Activated CD8-positive, alpha-beta T cell treated with anti-CD3 and anti-CD28 coated beads, Interleukin-2, amount 10 ng/mL, durations not matched to agents 7 days and 5 days (primary cell): ENCODE data around the gene INSM1. TPM values are rescaled to one million over a fixed set of nuclear protein-coding genes. Genes with fewer than 3 reads are reported as not detected.
"Not testable (repeated sequence)": the region's sequence is repeated elsewhere in the genome, so short reads cannot be mapped to it uniquely, and the experiment has no call there.

Experiments
- ATAC-seq: fragments of 150-1000 bp; cut with Tn5 transposase; one replicate; pipeline ENCODE4 v1.10.0; 2021; ENCODE audit warnings: moderate library complexity
- CTCF ChIA-PET: fragments of 350-600 bp; sonication (Branson Sonifier 250); formaldehyde crosslinking; loops from one replicate; lab custom pipeline; 2021; ENCODE audit warnings: antibody characterized with exemption; lab: Charles Lee
- POLR2A ChIA-PET: fragments of 350-600 bp; sonication (Branson Sonifier 250); formaldehyde crosslinking; loops from one replicate; lab custom pipeline; 2021; ENCODE audit warnings: antibody characterized with exemption; lab: Charles Lee
- DNase-seq: peaks from one replicate; pipeline ENCODE4 v3.0.0-alpha.2; 2020
- H3K27ac Mint-ChIP-seq: one replicate; pipeline ENCODE4 v1.8.0; 2021; ENCODE audit warnings: mild to moderate bottlenecking, mixed read lengths
- H3K27me3 Mint-ChIP-seq: one replicate; pipeline ENCODE4 v1.8.0; 2021; ENCODE audit warnings: low read depth, mixed read lengths
- H3K36me3 Mint-ChIP-seq: one replicate; pipeline ENCODE4 v1.8.0; 2021; ENCODE audit warnings: low read depth, mixed read lengths
- H3K4me1 Mint-ChIP-seq: one replicate; pipeline ENCODE4 v1.8.0; 2021; ENCODE audit warnings: low read depth, mixed read lengths
- H3K4me3 Mint-ChIP-seq: one replicate; pipeline ENCODE4 v1.8.0; 2021; ENCODE audit warnings: mild to moderate bottlenecking, mixed read lengths
- H3K9me3 Mint-ChIP-seq: one replicate; pipeline ENCODE4 v1.8.0; 2022; ENCODE audit warnings: mixed read lengths; ENCODE audit not compliant: insufficient read depth
- total RNA-seq, 2 experiments: library from RNA; stranded (reverse); gene quantifications; one replicate each; pipeline ENCODE4 v1.2.3, GENCODE V29; 2021

Gene INSM1
- total RNA-seq, 2 experiments from 2014 or later: not detected

DNA sequence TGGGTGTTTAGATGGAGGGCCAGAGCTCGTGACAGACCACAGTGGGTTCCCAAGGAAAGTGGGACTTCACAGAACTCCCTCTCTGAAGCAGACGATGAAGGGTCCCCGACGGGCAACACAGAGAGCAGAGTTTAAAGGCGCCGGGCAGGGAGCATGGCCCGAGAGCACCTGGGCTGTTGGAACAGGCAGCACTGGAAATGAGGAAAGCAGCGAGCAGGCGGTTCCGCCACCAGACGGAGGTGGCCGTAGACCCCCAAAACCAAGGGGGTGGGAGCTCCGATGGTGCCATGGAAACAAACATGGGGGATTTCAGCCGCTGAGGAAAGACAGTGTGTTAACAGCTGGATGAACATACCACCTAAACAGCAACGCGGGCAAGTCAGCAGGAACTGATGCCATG lies 27.5 kb upstream of the INSM1 start:
- Mint-ChIP-seq H3K27ac (no peak overlapping the region), H3K9me3 (no peaks in the 10 kb centered on the region), H3K4me3 (no peak overlapping the region), H3K36me3 (no peaks in the 10 kb centered on the region), H3K27me3 (peaks cover 5% of the 10 kb centered on the region), H3K4me1 (no peaks in the 10 kb centered on the region)
- ChIA-PET CTCF (no interaction called here), POLR2A (no interaction called here)
- ATAC-seq (no peak), DNase-seq (no peak)

GRCh38 chr20:20341371-20341770 lies 26.5 kb upstream of the INSM1 start:
- no peak for DNase-seq
- H3K4me1 Mint-ChIP-seq: no peaks in the 10 kb centered on the region
- no peak for ATAC-seq
- H3K27me3 Mint-ChIP-seq: no peaks in the 10 kb centered on the region
- H3K9me3 Mint-ChIP-seq: no peaks in the 10 kb centered on the region
- H3K4me3 Mint-ChIP-seq: no peak overlapping the region
- no peak overlapping the region for H3K27ac Mint-ChIP-seq
- CTCF ChIA-PET: no interaction called here
- no peaks in the 10 kb centered on the region for H3K36me3 Mint-ChIP-seq
- POLR2A ChIA-PET: no interaction called here

GRCh38 chr20:20342066-20342465 lies 25.8 kb upstream of the INSM1 start:
- CTCF ChIA-PET: no interaction called here

GRCh38 chr20:20343932-20344331 lies 24.0 kb upstream of the INSM1 start:
- CTCF ChIA-PET: no interaction called here
- POLR2A ChIA-PET: no interaction called here
- Mint-ChIP-seq H3K27ac (no peak overlapping the region), H3K27me3 (peaks cover 4% of the 10 kb centered on the region), H3K4me1 (no peaks in the 10 kb centered on the region), H3K4me3 (no peak overlapping the region), H3K36me3 (no peaks in the 10 kb centered on the region), H3K9me3 (peaks cover 4% of the 10 kb centered on the region)
- ATAC-seq: no peak
- no peak for DNase-seq

More at GRCh38 chr20:20342066-20342465, 25.8 kb upstream of the INSM1 start:
- Mint-ChIP-seq H3K4me1 (no peaks in the 10 kb centered on the region), H3K27ac (no peak overlapping the region), H3K9me3 (peaks cover 4% of the 10 kb centered on the region), H3K36me3 (no peaks in the 10 kb centered on the region), H3K27me3 (no peaks in the 10 kb centered on the region), H3K4me3 (no peak overlapping the region)
- no peak for ATAC-seq
- POLR2A ChIA-PET: no interaction called here
- no peak for DNase-seq

DNA sequence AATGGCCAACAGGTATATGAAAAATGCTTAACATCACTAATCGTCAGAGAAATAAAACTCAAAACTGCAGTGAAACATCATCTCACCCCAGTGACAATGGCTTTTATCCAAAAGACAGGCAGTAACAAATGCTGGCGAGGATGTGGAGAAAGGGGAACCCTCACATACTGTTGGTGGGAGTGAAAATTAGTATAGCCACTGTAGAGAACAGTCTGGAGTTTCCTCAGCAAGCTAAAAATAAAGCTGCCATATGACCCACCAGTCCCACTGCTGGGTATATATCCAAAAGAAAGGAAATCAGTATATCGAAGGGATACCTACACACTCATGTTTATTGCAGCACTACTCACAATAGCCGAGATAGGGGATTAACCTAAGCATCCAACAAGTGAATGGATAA lies 23.4 kb upstream of the INSM1 start:
- POLR2A ChIA-PET: no interaction called here
- ATAC-seq (no peak), DNase-seq (no peak)
- Mint-ChIP-seq H3K27me3 (peaks cover 8% of the 10 kb centered on the region), H3K4me1 (no peaks in the 10 kb centered on the region), H3K9me3 (peaks cover 4% of the 10 kb centered on the region), H3K27ac (no peak overlapping the region), H3K36me3 (no peaks in the 10 kb centered on the region), H3K4me3 (no peak overlapping the region)
- CTCF ChIA-PET: no interaction called here

DNA sequence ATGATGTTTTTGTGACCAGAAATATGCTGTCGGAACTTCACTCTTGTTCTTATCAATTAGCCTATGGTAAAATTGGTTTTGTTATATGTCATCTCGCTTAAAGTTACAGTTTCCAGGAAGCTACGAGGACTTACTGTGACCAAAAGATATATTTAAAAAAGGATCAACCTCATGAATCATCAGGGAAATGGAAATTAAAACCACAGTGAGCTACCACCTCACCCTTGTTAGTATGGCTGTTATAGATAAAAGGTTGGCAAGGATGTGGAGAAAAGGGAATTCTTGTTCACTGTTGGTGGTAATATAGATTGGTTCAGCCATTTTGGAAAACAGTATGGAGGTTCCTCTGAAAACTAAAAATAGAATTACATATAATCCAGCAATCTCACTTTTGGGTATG lies 14.3 kb upstream of the INSM1 start:
- Mint-ChIP-seq H3K27ac (no peak overlapping the region), H3K4me1 (no peaks in the 10 kb centered on the region), H3K9me3 (peaks cover 3% of the 10 kb centered on the region), H3K27me3 (peaks cover 16% of the 10 kb centered on the region), H3K36me3 (no peaks in the 10 kb centered on the region), H3K4me3 (no peak overlapping the region)
- CTCF ChIA-PET: no interaction called here
- ATAC-seq (no peak), DNase-seq (no peak)
- POLR2A ChIA-PET: no interaction called here

DNA sequence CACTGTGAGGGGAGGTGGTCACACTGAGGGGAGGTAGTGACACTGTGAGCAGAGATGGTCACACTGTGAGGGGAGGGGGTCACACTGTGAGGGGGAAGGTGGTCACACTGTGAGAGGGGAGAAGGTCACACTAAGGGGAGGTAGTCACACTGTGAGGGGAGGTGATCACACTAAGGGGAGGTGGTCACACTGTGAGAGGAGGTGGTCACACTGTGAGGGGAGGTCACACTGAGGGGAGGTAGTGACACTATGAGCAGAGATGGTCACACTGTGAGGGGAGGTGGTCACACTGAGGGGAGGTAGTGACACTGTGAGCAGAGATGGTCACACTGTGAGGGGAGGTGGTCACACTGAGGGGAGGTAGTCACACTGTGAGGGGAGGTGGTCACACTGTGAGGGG lies 12.4 kb upstream of the INSM1 start:
- POLR2A ChIA-PET, DNase-seq, H3K4me1 Mint-ChIP-seq, CTCF ChIA-PET, H3K36me3 Mint-ChIP-seq, H3K4me3 Mint-ChIP-seq, ATAC-seq, H3K27ac Mint-ChIP-seq, H3K9me3 Mint-ChIP-seq: not testable (repeated sequence)
- H3K27me3 Mint-ChIP-seq: peaks cover 19% of the 10 kb centered on the region

GRCh38 chr20:20358801-20359200 lies 9.1 kb upstream of the INSM1 start:
- ChIA-PET CTCF (interaction anchor here (1.4 kb wide), 1 partner anchor 1171 kb away, joined by 3 read pairs; no protein-coding TSS in a partner anchor), POLR2A (no interaction called here)
- Mint-ChIP-seq H3K36me3 (no peaks in the 10 kb centered on the region), H3K4me3 (no peak overlapping the region), H3K27me3 (peaks cover 40% of the 10 kb centered on the region), H3K27ac (no peak overlapping the region), H3K4me1 (peaks cover 10% of the 10 kb centered on the region), H3K9me3 (peaks cover 3% of the 10 kb centered on the region)
- ATAC-seq (no peak), DNase-seq (no peak)

DNA sequence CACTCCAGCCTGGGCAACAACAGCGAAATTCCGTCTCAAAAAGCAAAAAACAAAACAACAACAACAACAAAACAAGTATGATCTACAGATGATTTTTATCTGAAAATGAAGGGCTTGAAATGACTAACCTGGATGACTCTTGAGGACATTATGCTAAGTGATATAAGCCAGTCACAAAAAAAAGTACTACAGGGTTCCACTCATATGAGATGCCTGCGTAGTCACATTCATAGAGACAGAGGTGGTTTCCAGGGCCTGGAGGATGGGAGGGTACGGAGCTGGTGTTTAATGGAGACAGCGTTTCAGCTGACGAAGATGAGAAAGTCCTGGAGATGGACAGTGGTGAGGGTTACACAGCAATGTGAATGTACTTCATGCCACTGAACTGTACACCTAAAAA lies 8.3 kb upstream of the INSM1 start:
- ATAC-seq: no peak
- Mint-ChIP-seq H3K9me3 (no peaks in the 10 kb centered on the region), H3K4me3 (no peak overlapping the region), H3K36me3 (no peaks in the 10 kb centered on the region), H3K4me1 (peaks cover 12% of the 10 kb centered on the region), H3K27ac (no peak overlapping the region), H3K27me3 (peaks cover 45% of the 10 kb centered on the region)
- ChIA-PET POLR2A (no interaction called here), CTCF (interaction anchor here (1.4 kb wide), 1 partner anchor 1170 kb away, joined by 3 read pairs; no protein-coding TSS in a partner anchor)
- DNase-seq: no peak

DNA sequence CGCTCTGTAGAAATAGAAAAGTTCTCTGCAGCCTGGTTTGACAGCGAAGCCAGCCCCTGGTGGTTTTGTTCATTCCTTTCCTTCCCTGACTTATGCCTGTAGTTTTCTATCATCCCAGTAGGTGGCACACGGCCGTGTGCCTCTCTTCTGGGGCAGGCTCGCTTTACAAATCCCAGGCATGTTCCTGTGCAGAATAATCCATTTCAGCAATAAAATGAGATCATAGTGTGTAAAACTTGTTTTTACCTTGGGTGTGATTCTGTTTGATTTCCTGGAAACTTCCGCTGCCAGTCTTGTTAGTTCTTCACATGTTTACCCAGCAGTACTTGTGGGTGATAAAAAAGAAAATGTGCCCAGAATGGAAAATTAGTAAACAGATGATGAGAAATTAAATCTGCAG lies 7.4 kb upstream of the INSM1 start:
- POLR2A ChIA-PET: no interaction called here

GRCh38 chr20:20362774-20363433 lies 5.0 kb upstream of the INSM1 start:
- ATAC-seq: no peak
- Mint-ChIP-seq H3K4me3 (no peak overlapping the region), H3K9me3 (no peaks in the 10 kb centered on the region), H3K4me1 (peaks cover 17% of the 10 kb centered on the region), H3K27ac (no peak overlapping the region), H3K36me3 (no peaks in the 10 kb centered on the region), H3K27me3 (peaks cover 69% of the 10 kb centered on the region)
- POLR2A ChIA-PET: no interaction called here
- CTCF ChIA-PET: no interaction called here
- no peak for DNase-seq

More for the DNA sequence above, 7.4 kb upstream of the INSM1 start:
- CTCF ChIA-PET: interaction anchor here (1.4 kb wide), 1 partner anchor 1169 kb away, joined by 3 read pairs; no protein-coding TSS in a partner anchor
- no peak overlapping the region for H3K27ac Mint-ChIP-seq
- DNase-seq (peak; percentile 46), ATAC-seq (peak; percentile 57)
- no peaks in the 10 kb centered on the region for H3K9me3 Mint-ChIP-seq
- no peaks in the 10 kb centered on the region for H3K36me3 Mint-ChIP-seq
- H3K27me3 Mint-ChIP-seq: peaks cover 52% of the 10 kb centered on the region
- H3K4me1 Mint-ChIP-seq: peaks cover 15% of the 10 kb centered on the region
- H3K4me3 Mint-ChIP-seq: no peak overlapping the region

GRCh38 chr20:20363434-20363798 lies 4.5 kb upstream of the INSM1 start:
- no peak for DNase-seq
- Mint-ChIP-seq H3K27me3 (peaks cover 69% of the 10 kb centered on the region), H3K9me3 (no peaks in the 10 kb centered on the region), H3K4me3 (no peak overlapping the region), H3K36me3 (no peaks in the 10 kb centered on the region), H3K4me1 (peaks cover 17% of the 10 kb centered on the region), H3K27ac (no peak overlapping the region)
- ChIA-PET POLR2A (no interaction called here), CTCF (no interaction called here)
- no peak for ATAC-seq
